NCI-H1417 (cell line): ENCODE data around the gene INSRR.

ENCODE experiments used
- DNase-seq, 3 experiments: peaks; one replicate each; lab custom pipeline; 2025; lab: John Stamatoyannopoulos, UW

Gene INSRR

DNA sequence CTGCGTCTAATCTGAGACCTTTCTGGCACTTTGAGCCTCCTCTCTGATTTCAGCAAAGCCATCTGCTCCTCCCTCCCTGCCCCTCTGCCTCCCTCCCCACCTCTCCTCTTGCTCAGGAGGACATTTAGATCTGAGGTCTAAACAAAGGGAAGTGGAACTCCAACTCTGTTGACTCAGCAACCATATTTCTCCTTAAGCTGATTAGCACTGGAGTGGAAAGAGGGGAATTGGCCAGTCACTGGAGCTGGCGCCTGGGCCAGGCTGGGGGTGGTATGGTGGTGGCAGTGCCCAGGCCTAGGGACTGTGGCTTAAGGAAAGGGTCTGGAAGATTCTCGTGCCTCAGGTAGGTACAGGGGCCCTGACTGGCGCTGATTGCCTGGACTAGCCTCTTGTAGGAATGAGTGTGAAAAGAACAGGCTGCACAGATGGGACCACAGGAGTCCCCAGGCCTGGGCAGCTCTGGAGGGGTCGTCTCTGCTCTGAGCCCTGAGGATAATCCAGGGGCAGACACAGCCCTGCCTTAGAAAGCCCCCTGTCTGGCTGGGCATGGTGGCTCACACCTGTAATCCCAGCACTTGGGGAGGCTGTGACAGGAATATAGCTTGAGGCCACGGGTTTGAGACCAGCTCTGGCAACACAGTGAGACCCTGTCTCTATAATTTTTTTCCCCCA lies 54.2 kb downstream of the INSRR start:
- peak; percentile 41 to 96 (median 73) for DNase-seq

DNA sequence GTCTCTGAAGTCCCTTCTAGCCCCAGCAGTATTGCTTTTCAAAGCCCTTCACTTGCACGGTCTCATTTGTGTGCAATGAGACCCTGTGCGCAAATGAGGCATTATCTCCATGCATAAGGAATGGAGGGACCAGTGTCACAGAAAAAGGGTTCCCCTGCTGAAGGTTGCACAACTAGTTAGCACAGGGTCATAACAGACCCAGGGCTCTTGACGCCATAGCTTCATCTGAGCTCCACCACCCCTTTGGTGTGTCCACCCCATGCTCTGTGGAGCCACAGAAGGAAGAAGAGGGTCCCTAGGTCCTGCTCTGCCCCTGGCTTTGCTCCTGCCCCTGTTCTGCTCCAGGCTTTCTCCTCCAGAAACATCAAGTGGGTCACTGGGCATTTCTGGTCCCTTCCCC lies 54.9 kb downstream of the INSRR start:
- DNase-seq: peak in 1 of 3 experiments; percentile 42

DNA sequence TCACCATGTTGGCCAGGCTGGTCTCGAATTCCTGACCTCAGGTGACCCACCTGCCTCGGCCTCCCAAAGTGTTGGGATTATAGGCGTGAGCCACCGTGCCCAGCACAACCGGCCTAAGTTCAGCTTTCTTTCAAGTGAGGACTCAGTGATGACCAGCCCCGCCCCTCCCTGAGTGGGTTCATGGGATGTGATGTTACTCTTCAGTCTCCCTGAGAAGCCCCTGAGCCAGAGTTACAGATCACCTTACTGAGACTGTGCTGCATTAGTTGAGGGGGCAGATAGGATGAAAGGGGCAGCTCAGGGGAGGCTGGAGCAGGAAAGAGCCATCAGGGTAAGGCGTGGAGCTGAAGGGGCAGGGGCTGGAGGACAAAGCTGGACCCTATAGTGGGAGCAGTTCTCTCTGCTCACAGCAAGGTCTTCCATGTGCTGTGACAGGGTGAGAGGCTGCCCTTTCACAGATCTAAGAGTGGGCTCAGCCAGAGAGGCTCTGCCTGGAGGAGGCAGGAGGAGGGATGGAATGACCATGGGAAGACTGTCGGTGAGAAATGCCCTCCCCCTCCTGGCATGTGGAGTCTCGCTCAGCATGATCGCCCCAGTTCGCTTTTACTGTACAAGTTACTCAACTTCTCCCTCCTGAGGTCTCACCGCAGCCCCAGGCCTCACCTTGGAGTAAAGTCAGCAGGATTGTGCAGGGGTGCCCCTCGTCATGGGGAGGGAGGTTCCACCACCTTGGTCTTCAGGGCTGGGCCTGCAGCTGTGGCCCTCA lies 55.6 kb downstream of the INSRR start:
- no peak for DNase-seq

DNA sequence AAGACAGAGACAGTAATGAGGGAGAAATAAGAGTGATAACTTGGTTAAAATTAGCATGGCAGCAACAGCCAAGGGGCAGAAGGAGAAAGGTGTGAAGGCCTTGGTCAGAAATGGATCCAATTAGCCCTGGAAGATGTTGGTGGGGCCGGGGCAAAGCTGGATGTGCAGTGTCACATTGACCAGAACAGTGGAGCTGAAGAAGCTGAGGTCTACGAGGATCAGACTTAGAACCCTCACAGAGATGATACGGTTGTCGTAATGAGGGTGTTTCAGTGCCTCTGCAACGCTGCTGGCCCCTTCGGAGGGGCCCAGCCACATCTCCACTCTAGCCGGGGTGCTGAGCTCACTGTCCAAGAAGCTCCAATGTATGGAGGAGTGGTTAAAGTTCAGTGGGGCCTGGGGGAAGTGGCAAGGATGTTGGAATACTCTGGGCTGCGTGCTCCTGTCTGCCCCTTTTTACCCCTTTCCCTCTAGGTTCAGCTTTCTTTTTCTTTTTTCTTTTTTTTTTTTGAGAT lies 56.4 kb downstream of the INSRR start:
- no peak for DNase-seq

DNA sequence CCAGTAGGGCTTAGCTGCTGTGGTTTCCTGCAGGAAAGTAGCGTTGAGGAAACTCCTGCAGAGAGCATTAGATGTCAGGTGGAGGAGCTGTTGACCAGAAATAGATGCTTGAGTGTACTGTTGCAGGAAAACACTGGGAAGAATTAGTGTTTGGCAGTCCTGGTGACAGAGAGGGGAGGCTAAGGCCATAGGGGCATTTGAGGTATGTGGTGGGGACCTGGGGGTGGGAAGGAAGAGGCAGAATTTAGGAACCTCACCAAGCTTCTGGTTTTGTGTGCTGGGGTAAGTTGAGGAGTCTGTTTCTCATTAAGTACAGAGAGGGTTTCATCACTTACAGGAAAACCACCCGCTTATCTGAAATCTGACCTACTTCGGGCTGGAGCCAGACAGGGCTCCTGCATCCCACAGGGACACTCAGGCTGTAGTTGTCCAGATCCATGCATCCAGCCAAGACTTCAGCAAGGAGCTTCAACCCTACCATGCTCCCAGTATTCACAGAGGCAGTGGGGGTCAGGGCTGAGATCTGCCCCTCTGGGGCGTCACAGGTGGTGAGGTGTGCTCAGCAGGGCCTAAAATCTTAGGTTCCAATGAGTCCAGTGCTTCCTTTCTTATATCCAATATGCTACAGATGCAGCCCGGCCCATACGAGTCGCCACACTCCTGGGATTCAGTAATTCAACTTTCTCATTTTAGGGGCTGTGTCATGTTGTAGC lies 57.4 kb downstream of the INSRR start:
- peak in 1 of 3 experiments; percentile 46 for DNase-seq

DNA sequence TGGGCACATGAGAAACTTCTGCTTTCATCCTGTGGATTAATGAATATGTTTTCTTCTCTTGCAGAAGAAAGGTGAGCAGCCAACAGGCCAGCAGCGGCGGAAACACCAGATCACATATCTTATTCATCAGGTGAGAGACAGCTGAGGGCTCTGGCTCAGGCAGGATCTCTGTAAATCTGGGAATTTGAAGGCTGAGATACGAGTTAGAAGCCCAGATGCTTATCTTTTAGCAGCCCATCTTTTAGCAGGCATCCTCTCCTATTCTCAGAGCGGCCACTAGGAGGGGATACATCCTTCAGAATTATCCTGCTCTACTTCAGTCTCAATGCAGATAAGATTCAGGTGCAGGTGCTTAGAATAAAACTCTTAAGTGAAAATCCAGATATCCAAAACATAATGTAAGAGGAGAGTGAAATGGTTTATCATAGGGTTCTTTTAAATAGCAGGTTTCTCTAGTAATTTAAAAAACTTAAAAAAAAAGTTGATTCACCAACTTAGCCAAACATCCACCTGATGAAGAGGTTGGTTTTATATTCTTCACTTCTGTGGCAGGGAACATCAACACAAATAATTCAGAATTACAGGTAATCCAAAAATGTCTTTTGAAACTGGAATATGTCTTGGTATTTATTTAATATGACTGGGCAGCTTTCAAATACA lies 61.6 kb downstream of the INSRR start:
- peak; percentile 19 to 74 (median 72) for DNase-seq

DNA sequence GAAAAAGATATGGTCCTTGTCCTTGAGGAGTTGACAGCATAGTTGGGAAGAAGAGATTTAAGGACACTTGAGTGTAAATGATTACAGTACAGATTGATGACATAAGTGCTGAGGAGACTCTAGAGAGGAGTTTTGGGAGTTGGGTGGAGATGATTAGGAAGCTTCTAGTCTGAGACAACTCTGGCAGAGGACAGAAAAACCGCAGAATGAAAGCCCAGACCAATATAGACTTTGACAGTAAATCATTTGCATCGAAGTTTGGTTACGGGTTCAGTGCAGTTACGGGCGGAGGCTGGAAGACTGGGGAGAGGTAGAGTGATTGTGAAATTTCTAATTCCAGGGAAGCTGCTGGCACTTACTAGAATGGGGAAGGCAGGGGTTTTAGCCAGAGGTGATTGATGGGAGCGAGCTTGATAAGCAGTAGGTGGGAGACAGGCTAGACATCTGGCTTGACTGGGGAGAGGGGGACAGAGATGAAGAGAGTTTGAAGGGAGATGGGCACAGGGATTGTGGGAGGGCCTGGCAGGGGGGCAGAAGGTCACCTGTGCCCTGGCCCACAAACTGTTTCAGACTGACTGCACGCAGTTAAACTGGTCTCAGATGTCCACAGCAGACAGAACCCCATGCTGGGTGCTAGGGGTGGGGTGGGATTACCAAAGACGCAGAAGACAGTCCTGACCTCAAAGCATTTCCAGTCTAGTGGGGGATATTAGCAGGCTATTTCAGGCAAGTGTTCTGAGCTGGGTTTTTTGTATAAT lies 62.4 kb downstream of the INSRR start:
- DNase-seq: peak in 1 of 3 experiments; percentile 54

DNA sequence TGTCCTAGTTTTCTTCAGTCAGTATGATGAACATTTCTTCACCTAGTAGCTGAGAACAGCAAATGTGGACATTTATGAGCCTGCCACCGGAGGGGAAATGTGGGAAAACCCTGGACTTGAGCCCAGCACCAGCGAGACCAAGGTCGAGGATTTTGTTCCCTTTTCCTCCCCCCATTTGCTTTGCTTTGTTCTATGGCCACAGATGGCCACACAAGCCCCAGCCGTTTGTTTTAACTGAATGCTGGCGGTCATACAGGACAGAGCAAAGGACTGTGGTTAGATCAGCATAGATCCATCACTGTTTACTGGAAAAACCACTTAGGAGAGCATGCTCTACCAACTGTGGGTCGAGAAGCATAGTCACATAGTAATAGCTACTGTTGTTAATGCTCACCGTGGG lies 63.1 kb downstream of the INSRR start:
- peak in 1 of 3 experiments; percentile 39 for DNase-seq

DNA sequence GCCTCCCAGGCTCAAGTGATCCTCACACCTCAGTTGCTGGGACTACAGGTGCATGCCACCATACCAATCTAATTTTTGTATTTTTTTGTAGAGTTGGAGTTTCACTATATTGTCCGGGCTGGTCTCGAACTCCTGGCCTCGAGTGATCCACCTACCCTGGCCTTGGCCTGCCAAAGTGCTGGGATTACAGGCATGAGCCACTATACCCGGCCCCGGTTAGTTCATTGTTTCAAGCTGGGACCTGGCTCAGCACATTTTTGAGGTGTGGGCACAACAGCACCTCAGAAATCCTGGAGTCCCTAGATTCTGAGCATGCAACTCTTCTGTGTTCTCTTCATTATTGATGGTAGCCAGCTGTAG lies 63.6 kb downstream of the INSRR start:
- no peak for DNase-seq

DNA sequence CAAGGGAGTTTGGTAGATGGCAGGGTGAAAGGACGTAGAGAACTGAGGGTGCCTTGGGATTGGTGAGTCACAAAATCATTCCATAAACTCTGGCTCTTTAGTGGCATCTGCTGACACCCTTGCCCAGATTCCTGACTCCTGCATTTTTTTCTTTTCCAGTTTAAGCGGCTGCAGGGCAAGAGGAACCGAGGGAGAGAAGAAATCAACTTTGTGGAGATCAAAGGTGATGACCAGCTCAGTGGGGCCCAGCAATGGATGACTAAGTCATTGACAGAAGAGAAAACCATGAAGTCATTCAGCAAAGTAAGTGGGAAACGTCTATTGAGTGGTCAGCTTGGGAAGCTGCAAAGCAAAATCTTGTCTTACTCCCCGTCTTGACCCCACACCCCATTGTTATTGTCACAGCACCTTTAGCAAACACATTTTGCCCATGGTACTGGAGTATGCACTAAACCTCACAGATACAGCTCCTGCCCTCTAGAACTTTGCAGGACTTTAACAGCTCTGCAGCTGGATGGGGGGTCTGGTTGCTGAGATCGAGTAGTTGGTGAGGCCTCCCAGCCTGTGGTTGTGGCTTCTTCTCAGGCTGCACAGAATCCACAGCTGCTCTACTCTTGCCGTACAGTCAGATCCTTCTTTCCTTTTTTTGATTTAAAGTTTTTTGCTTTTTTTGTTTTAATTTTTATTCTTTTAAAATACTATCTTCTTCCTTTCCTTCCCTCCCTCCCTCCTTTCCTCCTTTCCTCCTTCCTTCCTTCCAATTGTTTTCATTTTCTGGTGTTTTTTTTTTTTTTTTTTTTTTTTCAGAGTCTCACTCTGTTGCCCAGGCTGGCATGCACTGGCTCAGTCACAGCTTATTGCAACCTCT lies 64.2 kb downstream of the INSRR start:
- no peak for DNase-seq
